HG02798 (cell line): Measurements from ENCODE around the gene OPCML.

ENCODE experiments used
- ATAC-seq: cut with Tn5 transposase; IDR thresholded peaks from one replicate; pipeline ENCODE4 v1.9.1; 2021; ENCODE audit warnings: mild to moderate bottlenecking; ENCODE audit not compliant: unreplicated experiment, poor library complexity

The OPCML gene

GRCh38 chr11:132451942-132452601 lies 1080.2 kb downstream of the OPCML start:
- no peak for ATAC-seq

DNA sequence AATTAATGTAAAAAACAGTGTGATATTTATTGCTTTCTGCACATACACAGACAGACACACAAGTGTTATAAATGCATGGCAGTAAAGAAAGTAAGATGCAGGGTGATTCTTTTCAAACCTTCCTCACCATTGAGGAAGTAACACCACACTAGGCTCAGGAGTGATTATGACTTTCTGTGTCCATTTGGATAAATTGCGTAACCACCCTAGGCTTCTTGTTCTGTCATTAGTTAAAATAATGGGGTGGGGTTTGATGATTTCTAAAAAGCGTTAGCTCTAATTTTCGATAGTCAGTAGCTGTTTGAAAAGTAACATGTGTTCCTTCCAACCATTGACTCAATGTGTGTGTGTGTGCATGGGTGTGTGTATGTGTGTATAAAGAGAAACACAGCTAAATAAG lies 1081.7 kb downstream of the OPCML start:
- no peak for ATAC-seq

DNA sequence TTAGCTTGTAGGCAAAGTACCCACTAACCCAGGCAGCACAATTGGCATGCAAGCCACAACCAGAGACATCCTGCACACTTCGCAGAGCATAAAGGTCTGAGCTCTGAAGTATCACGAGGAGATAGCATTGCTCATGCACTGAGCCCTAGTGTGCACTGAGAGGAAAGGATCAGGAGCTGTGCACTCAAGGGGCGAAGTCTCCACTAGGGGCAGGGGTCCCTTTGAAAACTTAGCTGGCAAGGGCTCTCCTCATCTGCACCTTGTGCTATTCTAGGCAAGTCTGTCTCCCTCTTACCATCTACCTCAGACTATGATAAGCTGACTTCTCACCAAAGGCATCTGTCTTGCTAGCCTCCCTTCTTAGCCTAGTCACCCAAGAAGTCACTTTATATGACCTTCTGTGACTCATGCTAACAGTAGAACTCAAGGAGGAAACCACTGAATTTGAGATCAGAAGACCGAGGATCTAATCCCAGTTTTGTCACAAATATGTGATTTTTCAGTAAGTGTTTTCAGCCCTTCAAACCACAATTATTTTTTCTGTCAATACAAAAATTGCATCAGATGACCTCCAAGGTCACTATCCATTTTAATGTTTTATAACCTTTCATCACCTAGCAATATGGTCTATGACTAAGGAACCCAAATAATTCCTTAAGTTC lies 1083.8 kb downstream of the OPCML start:
- ATAC-seq: no peak

DNA sequence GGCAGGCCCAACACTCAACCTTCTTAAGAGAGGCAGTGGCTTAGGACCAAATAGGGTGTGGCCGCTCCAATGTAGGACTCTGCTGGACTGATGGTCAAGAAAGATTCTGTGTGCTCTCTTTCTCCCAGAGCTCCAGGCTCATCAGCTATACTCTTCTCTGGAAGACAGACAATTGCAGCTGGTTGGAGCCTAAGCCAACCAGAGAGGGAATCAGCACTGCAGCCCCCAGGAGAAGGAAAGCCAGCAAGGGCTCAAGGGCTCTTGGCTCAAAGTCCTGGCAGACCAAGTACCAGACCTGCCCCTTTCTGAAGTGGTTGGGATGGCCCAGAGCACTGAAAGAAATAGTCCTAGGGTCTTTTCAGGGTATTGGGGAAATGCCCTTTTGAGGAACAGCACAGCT lies 1084.5 kb downstream of the OPCML start:
- ATAC-seq: no peak

DNA sequence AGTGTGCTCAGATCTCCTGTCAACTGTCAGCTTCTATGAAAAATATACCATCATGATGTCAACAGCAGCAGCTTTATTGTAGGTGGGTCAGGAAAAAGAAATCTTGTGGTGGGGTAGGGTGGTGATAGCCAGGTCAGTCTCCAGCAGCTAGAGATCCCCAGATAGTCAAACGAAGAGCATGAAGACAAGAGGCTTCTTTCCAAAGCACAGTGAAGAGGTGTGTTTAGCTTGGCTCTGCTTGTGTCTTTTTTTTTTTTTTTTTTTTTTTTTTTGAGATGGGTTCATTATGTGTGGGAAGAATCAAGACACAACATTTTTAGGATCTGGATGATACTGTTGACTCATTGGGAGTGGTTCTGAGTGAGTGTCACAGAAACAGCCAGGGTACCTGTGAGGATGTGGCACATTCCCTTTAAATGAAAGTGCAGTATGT lies 1086.4 kb downstream of the OPCML start:
- ATAC-seq: no peak

DNA sequence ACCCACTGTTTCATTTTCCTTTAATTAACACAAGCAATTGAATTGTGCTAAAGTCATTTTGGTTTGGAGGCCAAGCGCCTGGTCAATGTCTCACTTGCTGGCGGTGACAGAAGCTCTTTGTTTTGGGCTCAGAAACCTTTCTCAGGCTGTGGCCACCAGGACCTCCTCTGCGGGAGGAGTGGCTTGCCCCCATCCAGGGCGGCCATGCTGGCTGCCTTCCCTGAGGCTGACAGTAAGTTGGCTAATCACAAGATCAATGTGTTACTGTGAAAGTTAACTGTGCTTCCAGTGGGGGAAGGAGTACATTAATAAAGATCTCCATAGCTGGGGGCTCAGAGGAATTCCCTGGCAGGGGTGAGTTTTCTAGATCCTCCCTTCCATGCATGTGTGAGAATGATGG lies 1087.4 kb downstream of the OPCML start:
- ATAC-seq: no peak

DNA sequence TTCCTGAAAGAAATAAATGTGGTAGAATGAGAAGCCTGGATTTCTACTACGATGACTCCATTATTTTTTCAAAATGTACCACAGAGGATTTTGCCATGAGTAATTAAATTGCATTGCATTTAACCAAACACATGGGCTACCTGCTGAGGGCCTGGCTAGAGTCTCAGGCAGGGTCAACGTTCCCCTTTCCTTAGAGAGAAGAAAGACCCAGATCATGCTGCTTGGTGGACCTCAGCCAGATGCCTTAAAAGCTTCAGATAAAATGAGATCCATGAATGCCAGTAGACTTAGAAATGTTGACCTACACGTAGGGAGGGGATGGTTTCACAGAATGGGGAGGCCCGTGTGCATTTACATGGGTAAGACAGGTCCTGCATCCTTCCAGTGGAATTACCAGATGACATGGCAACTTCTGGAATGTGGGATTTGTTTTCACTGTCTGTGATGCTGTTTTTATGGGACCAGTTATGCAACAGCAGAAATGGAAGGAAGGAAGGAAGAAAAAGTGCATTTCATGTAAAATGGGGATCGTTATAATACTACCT lies 1092.5 kb downstream of the OPCML start:
- no peak for ATAC-seq

GRCh38 chr11:132438418-132438817 lies 1093.9 kb downstream of the OPCML start:
- ATAC-seq: no peak

DNA sequence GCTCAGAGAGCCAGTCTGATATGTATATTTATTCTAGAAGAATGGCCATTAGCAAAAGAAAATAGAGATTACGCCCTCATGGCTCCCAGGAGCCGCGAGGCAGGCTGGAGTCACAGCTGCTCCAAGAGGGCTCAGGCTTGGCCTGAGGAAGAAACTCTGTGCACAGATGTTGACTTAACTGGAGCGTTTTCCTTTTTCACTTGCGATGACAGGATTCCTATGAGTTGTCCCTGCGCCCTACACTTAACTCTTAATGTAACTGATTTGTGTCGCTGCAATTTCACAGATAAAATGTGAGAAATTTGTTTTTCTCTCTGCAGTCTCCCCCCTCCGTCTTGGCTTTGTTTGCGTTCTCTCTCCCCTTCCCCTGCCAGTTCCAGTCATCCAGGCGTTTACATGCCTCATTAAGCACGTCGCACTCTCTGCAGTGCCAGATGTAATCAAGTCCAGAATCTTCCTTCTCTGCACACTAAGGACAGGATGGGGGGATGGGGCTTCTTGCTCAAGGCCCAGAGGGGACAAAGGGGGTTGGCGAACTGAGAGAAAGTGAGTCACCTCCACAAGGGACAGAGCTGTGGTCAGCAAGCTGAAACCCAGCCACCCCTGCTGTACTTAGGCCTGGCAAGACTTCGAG lies 1101.8 kb downstream of the OPCML start:
- no peak for ATAC-seq

DNA sequence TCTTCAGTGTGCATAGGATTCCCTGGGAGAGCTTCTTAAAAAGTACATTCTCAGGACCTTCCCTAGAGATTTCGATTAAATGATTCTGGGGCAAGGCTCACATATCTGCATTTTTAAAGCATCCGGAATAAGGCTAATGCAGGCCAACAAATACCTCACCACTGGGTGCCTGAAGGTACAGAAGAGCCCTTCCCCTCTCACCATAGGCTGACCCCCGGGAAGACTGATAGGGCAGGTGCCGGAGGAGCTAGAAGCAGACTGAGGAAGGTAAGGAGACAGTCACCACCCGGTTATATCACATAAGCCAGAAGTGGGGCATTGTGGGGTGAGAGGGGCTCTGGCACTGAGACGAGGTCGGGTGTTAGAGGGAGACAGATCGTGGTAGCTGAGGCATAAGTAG lies 1102.6 kb downstream of the OPCML start:
- no peak for ATAC-seq

DNA sequence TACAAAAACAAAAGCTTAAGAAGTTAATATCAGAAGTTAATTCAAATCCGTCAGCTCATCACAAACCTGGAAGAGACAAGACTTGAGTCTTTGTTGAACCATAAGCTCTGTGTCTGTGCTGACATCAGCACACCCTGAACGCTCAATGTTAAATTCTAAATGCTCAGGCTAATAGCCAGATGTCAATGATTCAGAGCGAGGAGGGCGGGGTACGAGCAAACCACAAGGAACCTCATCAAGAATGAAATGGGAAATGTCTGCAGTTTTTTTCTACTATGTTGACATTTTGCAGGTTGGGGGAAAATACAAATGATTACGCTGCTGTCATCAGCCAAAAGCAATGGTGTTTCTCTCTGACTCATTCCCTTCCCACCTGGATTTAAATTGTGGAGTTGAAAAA lies 1104.7 kb downstream of the OPCML start:
- ATAC-seq: no peak

DNA sequence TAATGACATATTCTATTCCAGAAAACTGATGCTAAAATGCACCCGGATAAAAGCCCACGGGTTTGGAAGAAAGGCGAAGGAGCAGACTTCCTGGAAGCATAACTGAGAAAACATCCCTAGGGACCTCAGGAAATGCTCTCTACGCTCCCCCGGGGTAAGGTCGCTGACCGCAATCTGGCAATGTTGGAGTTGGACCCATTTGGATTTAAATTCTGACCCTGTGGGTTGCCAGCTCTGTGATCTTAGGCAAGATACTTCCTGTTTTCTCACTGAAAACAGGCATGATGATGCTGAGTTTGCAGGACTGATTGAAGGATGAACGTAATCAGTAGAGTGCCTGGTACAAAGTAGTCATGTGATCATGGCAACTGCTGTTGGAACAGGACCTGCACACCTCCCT lies 1107.9 kb downstream of the OPCML start:
- no peak for ATAC-seq

DNA sequence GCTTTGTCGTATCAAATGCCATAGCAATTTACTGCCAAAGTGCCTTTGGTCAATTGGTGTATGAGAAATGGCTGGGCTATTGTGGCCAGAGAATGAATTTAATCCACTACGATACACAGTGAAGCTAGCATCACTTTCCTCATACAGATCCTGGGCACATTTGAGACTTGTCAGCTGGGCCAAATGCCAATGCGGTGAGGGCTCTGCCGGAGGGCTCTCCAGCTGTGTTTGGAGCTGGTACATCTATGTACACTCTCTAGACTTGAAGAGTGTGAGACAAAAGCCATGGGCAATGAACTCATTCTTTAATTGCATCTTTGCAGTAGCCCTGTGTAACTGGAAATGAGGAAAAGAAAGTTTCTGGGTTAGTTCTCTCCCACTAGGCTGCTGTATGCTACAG lies 1109.0 kb downstream of the OPCML start:
- ATAC-seq: no peak

- ATAC-seq: no peak
Observed at GRCh38 chr11:132422722-132423121, 1109.6 kb downstream of the OPCML start.

DNA sequence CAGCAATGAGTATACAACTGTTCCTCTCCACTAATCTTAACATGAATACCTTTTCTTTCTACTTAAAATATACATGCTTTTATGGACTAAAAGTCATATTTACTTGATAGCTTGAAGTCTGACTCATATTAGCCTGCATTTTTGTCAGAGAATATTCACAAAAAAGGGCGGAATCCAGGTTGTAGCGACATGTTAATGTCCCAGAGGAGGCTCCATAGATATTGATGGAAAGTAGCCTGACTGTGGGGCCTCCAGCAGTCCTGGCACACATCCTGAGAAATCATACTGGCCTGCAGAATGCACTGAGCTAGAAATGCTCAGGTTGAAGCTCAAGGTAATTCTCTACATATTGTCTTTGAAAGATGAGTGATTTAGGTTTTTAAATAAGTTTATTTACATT lies 1110.7 kb downstream of the OPCML start:
- ATAC-seq: no peak

DNA sequence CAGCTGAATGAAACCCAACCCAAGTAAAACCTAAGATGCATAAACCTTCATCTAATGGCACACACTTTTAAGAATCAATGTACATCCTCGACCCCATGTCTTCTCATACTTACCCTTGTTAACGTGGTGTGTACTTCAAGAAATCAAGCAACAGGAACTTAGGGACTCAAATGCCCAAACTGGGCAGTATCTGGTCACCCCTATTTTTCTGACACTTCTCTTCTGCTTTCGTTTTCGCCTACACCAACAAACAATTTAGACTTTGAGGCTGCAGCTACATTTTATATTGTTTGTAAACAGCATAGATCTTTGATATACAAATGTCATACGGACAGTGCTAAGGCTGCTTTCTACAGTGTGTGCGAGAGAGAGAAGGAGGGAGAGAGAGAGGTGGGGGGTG lies 1117.8 kb downstream of the OPCML start:
- ATAC-seq: no peak

DNA sequence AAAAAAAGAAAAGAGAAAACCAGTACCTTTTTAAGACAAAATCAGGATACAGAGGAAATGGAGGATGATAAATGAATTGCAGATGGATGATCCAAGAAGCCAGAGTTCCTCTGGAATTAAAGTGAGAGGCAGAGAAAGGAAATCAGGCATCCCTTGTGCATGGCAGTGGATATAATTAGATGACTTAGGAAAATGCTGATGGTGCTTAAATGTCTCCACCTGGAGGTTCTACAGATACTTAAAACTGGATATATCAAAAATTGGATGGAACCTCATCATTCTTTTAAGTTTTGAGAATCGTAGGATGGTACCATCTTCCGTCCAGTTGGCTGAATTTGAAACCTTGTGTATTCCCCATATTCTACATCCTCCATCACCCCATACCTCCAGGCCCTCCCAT lies 1121.9 kb downstream of the OPCML start:
- ATAC-seq: no peak

DNA sequence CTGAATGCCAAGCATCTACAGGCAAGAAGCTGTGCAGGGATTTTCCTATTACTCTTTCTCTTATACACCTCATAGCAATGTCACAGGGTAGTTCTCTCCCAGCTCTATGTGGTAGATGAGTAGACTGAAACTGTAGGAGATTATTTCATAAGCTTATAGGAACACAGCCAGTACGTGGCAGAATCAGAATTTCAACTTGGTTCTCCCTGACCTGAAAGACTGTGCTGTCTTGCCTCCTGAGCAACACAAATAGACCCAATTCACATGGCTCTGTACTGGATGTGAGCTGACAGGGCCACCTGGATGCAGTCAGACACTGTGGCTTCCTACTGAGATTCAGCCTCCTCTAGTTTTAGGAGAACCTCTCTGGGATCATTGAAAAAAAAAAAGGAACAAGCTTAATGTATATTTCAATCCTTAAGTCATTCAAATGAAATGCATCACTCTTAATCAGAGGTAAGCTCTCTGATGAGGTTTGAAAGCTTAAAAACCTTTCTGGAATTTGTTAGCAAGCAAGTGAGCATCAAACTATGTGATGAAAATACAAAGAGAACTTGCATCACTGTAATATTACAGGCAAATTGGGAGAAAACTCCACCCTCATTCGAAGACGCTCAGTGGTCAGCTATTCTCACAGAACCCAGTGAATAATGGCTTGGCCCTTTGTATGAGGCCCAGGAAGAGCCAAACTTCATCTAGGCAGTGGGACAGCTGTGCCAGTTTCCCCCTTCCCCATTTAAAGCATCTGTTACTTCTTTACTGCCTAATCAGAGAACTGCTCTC lies 1122.5 kb downstream of the OPCML start:
- ATAC-seq: no peak

- peak; percentile 85 for ATAC-seq
Observed at GRCh38 chr11:132408877-132409276, 1123.4 kb downstream of the OPCML start.

DNA sequence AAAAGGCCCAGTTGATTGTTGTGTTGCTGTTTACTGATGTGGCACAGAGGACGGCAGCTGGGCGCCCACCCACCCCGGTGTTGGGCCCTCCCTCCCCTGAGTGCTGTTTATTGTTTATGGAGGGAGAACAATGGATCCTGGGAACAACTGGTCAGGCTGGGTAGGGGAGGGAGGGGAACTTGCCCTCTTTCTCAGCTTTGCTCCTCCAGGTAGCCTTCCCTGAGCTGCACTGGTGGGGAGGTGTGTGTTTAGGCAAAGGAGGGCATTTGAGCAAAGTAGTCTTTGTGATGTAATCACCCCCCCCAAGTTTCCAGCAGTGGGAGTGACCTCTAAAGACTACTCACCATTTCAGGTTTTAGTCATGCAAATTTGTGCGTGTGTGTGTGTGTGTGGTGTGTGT lies 1126.6 kb downstream of the OPCML start:
- ATAC-seq: no peak
